ENCODE measurements around the gene ELF3.
A peak's percentile ranks its signal among the peaks of the same experiment; 100 is the strongest.

ELF3 gene

GRCh38 chr1:202009326-202010179 lies 834 bp upstream of the ELF3 start:
- peak overlapping the region; percentile 53 for H3K9ac ChIP-seq (ENCODE audit: low read depth, low read length)
- H3K4me3 ChIP-seq (ENCODE audit: low read length) = peak overlapping the region; percentile 66
- no peaks in the 10 kb centered on the region for H3K9me3 ChIP-seq (ENCODE audit: insufficient read depth, low read depth, low read length)
- peaks cover 39% of the 10 kb centered on the region for H3K4me1 ChIP-seq (ENCODE audit: insufficient read depth, low read length)
- peak overlapping the region; percentile 87 for H3K27ac ChIP-seq (ENCODE audit: low read depth, low read length)
- peaks cover 25% of the 10 kb centered on the region for H3K36me3 ChIP-seq (ENCODE audit: insufficient read depth, low read length)
- H3K27me3 ChIP-seq (ENCODE audit: insufficient read depth, low read length) = no peaks in the 10 kb centered on the region
- WGBS = 20% methylated on average over 11 of the region's 11 CpGs

- Histone ChIP-seq H3K4me1 (ENCODE audit: insufficient read depth, low read length) (peaks cover 34% of the 10 kb centered on the region), H3K9me3 (ENCODE audit: insufficient read depth, low read depth, low read length) (no peaks in the 10 kb centered on the region), H3K27me3 (ENCODE audit: insufficient read depth, low read length) (no peaks in the 10 kb centered on the region), H3K4me3 (ENCODE audit: low read length) (no peak overlapping the region), H3K27ac (ENCODE audit: low read depth, low read length) (no peak overlapping the region), H3K9ac (ENCODE audit: low read depth, low read length) (no peak overlapping the region), H3K36me3 (ENCODE audit: insufficient read depth, low read length) (peaks cover 25% of the 10 kb centered on the region; the same call in 1 of the 2 replicates)
- 93% methylated on average over 11 of the region's 11 CpGs for WGBS
These were observed 1.6 kb downstream of the ELF3 start for GRCh38 chr1:202011994-202012393.

GRCh38 chr1:202012544-202013478 lies 2.4 kb downstream of the ELF3 start:
- WGBS = 93% methylated on average over 35 of the region's 35 CpGs
- H3K4me1 ChIP-seq (ENCODE audit: insufficient read depth, low read length) = peaks cover 26% of the 10 kb centered on the region
- H3K27me3 ChIP-seq (ENCODE audit: insufficient read depth, low read length) = no peaks in the 10 kb centered on the region
- H3K4me3 ChIP-seq (ENCODE audit: low read length) = no peak overlapping the region
- H3K36me3 ChIP-seq (ENCODE audit: insufficient read depth, low read length) = peaks cover 25% of the 10 kb centered on the region; the same call in 1 of the 2 replicates
- H3K27ac ChIP-seq (ENCODE audit: low read depth, low read length) = no peak overlapping the region
- H3K9me3 ChIP-seq (ENCODE audit: insufficient read depth, low read depth, low read length) = no peaks in the 10 kb centered on the region
- no peak overlapping the region for H3K9ac ChIP-seq (ENCODE audit: low read depth, low read length)

GRCh38 chr1:202013603-202014002 lies 3.2 kb downstream of the ELF3 start:
- Histone ChIP-seq H3K4me3 (ENCODE audit: low read length) (no peak overlapping the region), H3K27ac (ENCODE audit: low read depth, low read length) (no peak overlapping the region), H3K9ac (ENCODE audit: low read depth, low read length) (no peak overlapping the region), H3K36me3 (ENCODE audit: insufficient read depth, low read length) (peaks cover 25% of the 10 kb centered on the region; the same call in 1 of the 2 replicates), H3K9me3 (ENCODE audit: insufficient read depth, low read depth, low read length) (no peaks in the 10 kb centered on the region), H3K4me1 (ENCODE audit: insufficient read depth, low read length) (peaks cover 25% of the 10 kb centered on the region), H3K27me3 (ENCODE audit: insufficient read depth, low read length) (no peaks in the 10 kb centered on the region)
- 95% methylated on average over 12 of the region's 12 CpGs for WGBS

GRCh38 chr1:202014060-202014459 lies 3.7 kb downstream of the ELF3 start:
- 92% methylated on average over 6 of the region's 6 CpGs for WGBS

GRCh38 chr1:202014915-202015661 lies 4.7 kb downstream of the ELF3 start:
- Histone ChIP-seq H3K36me3 (ENCODE audit: insufficient read depth, low read length) (peaks cover 25% of the 10 kb centered on the region; the same call in 1 of the 2 replicates), H3K27ac (ENCODE audit: low read depth, low read length) (no peak overlapping the region), H3K4me3 (ENCODE audit: low read length) (no peak overlapping the region), H3K4me1 (ENCODE audit: insufficient read depth, low read length) (peaks cover 16% of the 10 kb centered on the region), H3K9me3 (ENCODE audit: insufficient read depth, low read depth, low read length) (no peaks in the 10 kb centered on the region), H3K27me3 (ENCODE audit: insufficient read depth, low read length) (no peaks in the 10 kb centered on the region), H3K9ac (ENCODE audit: low read depth, low read length) (no peak overlapping the region)
- 97% methylated on average over 17 of the region's 17 CpGs for WGBS

More at GRCh38 chr1:202014060-202014459, 3.7 kb downstream of the ELF3 start:
- Histone ChIP-seq H3K9ac (ENCODE audit: low read depth, low read length) (no peak overlapping the region), H3K27ac (ENCODE audit: low read depth, low read length) (no peak overlapping the region), H3K4me1 (ENCODE audit: insufficient read depth, low read length) (peaks cover 25% of the 10 kb centered on the region), H3K36me3 (ENCODE audit: insufficient read depth, low read length) (peaks cover 25% of the 10 kb centered on the region; the same call in 1 of the 2 replicates), H3K9me3 (ENCODE audit: insufficient read depth, low read depth, low read length) (no peaks in the 10 kb centered on the region), H3K4me3 (ENCODE audit: low read length) (no peak overlapping the region), H3K27me3 (ENCODE audit: insufficient read depth, low read length) (no peaks in the 10 kb centered on the region)

- H3K4me3 ChIP-seq (ENCODE audit: low read length) = no peak overlapping the region
- H3K4me1 ChIP-seq (ENCODE audit: insufficient read depth, low read length) = peaks cover 14% of the 10 kb centered on the region
- H3K36me3 ChIP-seq (ENCODE audit: insufficient read depth, low read length) = peaks cover 25% of the 10 kb centered on the region; the same call in 1 of the 2 replicates
- no peak overlapping the region for H3K27ac ChIP-seq (ENCODE audit: low read depth, low read length)
- H3K9ac ChIP-seq (ENCODE audit: low read depth, low read length) = no peak overlapping the region
- no peaks in the 10 kb centered on the region for H3K9me3 ChIP-seq (ENCODE audit: insufficient read depth, low read depth, low read length)
- WGBS = 90% methylated on average over 2 of the region's 3 CpGs
- H3K27me3 ChIP-seq (ENCODE audit: insufficient read depth, low read length) = no peaks in the 10 kb centered on the region
These were observed 5.2 kb downstream of the ELF3 start for GRCh38 chr1:202015662-202015937.

GRCh38 chr1:202016022-202016810 lies 5.8 kb downstream of the ELF3 start:
- H3K27ac ChIP-seq (ENCODE audit: low read depth, low read length) = no peak overlapping the region
- no peaks in the 10 kb centered on the region for H3K27me3 ChIP-seq (ENCODE audit: insufficient read depth, low read length)
- H3K4me1 ChIP-seq (ENCODE audit: insufficient read depth, low read length) = peaks cover 8% of the 10 kb centered on the region
- no peaks in the 10 kb centered on the region for H3K9me3 ChIP-seq (ENCODE audit: insufficient read depth, low read depth, low read length)
- peaks cover 25% of the 10 kb centered on the region; the same call in 1 of the 2 replicates for H3K36me3 ChIP-seq (ENCODE audit: insufficient read depth, low read length)
- no peak overlapping the region for H3K4me3 ChIP-seq (ENCODE audit: low read length)
- no peak overlapping the region for H3K9ac ChIP-seq (ENCODE audit: low read depth, low read length)
- 91% methylated on average over 9 of the region's 9 CpGs for WGBS

- no peaks in the 10 kb centered on the region for H3K9me3 ChIP-seq (ENCODE audit: insufficient read depth, low read depth, low read length)
- H3K9ac ChIP-seq (ENCODE audit: low read depth, low read length) = no peak overlapping the region
- WGBS = 96% methylated on average over 21 of the region's 21 CpGs
- H3K4me3 ChIP-seq (ENCODE audit: low read length) = no peak overlapping the region
- H3K27me3 ChIP-seq (ENCODE audit: insufficient read depth, low read length) = no peaks in the 10 kb centered on the region
- peaks cover 25% of the 10 kb centered on the region; the same call in 1 of the 2 replicates for H3K36me3 ChIP-seq (ENCODE audit: insufficient read depth, low read length)
- H3K4me1 ChIP-seq (ENCODE audit: insufficient read depth, low read length) = peaks cover 7% of the 10 kb centered on the region
- H3K27ac ChIP-seq (ENCODE audit: low read depth, low read length) = no peak overlapping the region
These were observed 6.7 kb downstream of the ELF3 start for GRCh38 chr1:202016811-202017748.
